IMR-90 (cell line): ENCODE data around the gene RPTOR. TPM values are rescaled to one million over a fixed set of nuclear protein-coding genes. Genes with fewer than 3 reads are reported as not detected.

Experiments used
- ATAC-seq: fragments of 200-7000 bp; cut with Tn5 transposase; 2 replicates; pipeline ENCODE4 v1.9.1; 2020; ENCODE audit warnings: low read depth, mild to moderate bottlenecking, moderate library complexity
- BruUV-seq: library from RNA; stranded (reverse); fragments of 400-500 nt; replicated peaks from 2 replicates; lab custom pipeline; 2021; lab: Mats Ljungman, UMichigan
- CTCF ChIA-PET: fragments of 300-600 bp; formaldehyde crosslinking; extraction: SDS; loops from one replicate; lab custom pipeline; 2021; ENCODE audit warnings: antibody characterized with exemption; lab: Yijun Ruan, JAX
- POLR2A ChIA-PET: fragments of 300-600 bp; sonication (Branson Sonifier 250); formaldehyde crosslinking; loops from one replicate; lab custom pipeline; 2022; ENCODE audit warnings: antibody characterized with exemption; ENCODE audit not compliant: unreplicated experiment; lab: Charles Lee
- DNase-seq: peaks from one replicate; pipeline ENCODE4 v3.0.0; 2013
- H2AFZ ChIP-seq: replicated peaks from 2 replicates; pipeline ENCODE3; 2013; ENCODE audit warnings: low read length, mild to moderate bottlenecking; ENCODE audit not compliant: poor library complexity
- H2AK5ac ChIP-seq: 2 replicates; pipeline ENCODE4 v1.6.1; 2013; ENCODE audit warnings: low read depth, low read length, inconsistent platforms
- H2AK9ac ChIP-seq: replicated peaks from 2 replicates; pipeline ENCODE3; 2013; ENCODE audit warnings: mild to moderate bottlenecking, low read depth, low read length, moderate library complexity; ENCODE audit not compliant: poor library complexity
- H2BK120ac ChIP-seq: 2 replicates; pipeline ENCODE4 v1.6.1; 2013; ENCODE audit warnings: low read depth, low read length, inconsistent platforms
- H2BK15ac ChIP-seq: 3 replicates; pipeline ENCODE4 v1.6.1; 2013; ENCODE audit warnings: low read depth, low read length, inconsistent platforms
- H2BK20ac ChIP-seq: 2 replicates; pipeline ENCODE4 v1.6.1; 2013; ENCODE audit warnings: low read depth, mild to moderate bottlenecking, inconsistent platforms, low read length, moderate library complexity
- H2BK5ac ChIP-seq: 2 replicates; pipeline ENCODE4 v1.6.1; 2013; ENCODE audit warnings: mild to moderate bottlenecking, low read depth, low read length, inconsistent platforms; ENCODE audit not compliant: poor library complexity, severe bottlenecking
- H3K14ac ChIP-seq: replicated peaks from 2 replicates; pipeline ENCODE4 v1.6.1; 2013; ENCODE audit warnings: low read depth, low read length, inconsistent platforms
- H3K18ac ChIP-seq: 2 replicates; pipeline ENCODE4 v1.6.1; 2013; ENCODE audit warnings: low read depth, low read length, control low read depth
- H3K23ac ChIP-seq: 2 replicates; pipeline ENCODE4 v1.6.1; 2013; ENCODE audit warnings: low read depth, low read length, inconsistent platforms
- H3K27ac ChIP-seq: 2 replicates; pipeline ENCODE4 v1.5.1; 2013; ENCODE audit warnings: mild to moderate bottlenecking, control low read depth, low read length; ENCODE audit not compliant: insufficient read depth
- H3K27me3 ChIP-seq: 2 replicates; pipeline ENCODE4 v1.6.1; 2013; ENCODE audit warnings: low read length; ENCODE audit not compliant: control insufficient read depth, insufficient read depth
- H3K36me3 ChIP-seq: 2 replicates; pipeline ENCODE4 v1.6.1; 2013; ENCODE audit warnings: low read length, mixed read lengths; ENCODE audit not compliant: control insufficient read depth, insufficient read depth
- H3K4ac ChIP-seq: 2 replicates; pipeline ENCODE4 v1.6.1; 2013; ENCODE audit warnings: low read depth, low read length, inconsistent platforms
- H3K4me1 ChIP-seq: 2 replicates; pipeline ENCODE4 v1.6.1; 2013; ENCODE audit warnings: low read length, mixed read lengths; ENCODE audit not compliant: control insufficient read depth, insufficient read depth
- H3K4me2 ChIP-seq: 2 replicates; pipeline ENCODE4 v1.6.1; 2013; ENCODE audit warnings: low read depth, mild to moderate bottlenecking, control low read depth, low read length, moderate library complexity
- H3K4me3 ChIP-seq: 2 replicates; pipeline ENCODE4 v1.5.1; 2013; ENCODE audit warnings: low read depth, mild to moderate bottlenecking, control low read depth, low read length, moderate library complexity; ENCODE audit not compliant: insufficient read depth
- H3K56ac ChIP-seq: 2 replicates; pipeline ENCODE4 v1.6.1; 2013; ENCODE audit warnings: low read length, inconsistent platforms; ENCODE audit not compliant: insufficient read depth; ENCODE audit errors: extremely low read depth
- H3K79me1 ChIP-seq, 2 experiments: 2 replicates each; pipeline ENCODE4 v1.6.1; 2013; ENCODE audit warnings: low read length in 2 of 2, inconsistent platforms in 1 of 2, low read depth in 1 of 2
- H3K9ac ChIP-seq: 2 replicates; pipeline ENCODE4 v1.6.1; 2013; ENCODE audit warnings: low read depth, low read length, control low read depth
- H3K9me1 ChIP-seq: 2 replicates; pipeline ENCODE4 v1.6.1; 2013; ENCODE audit warnings: low read length, inconsistent platforms; ENCODE audit not compliant: insufficient read depth
- H3K9me3 ChIP-seq: 2 replicates; pipeline ENCODE4 v1.6.1; 2013; ENCODE audit warnings: low read length; ENCODE audit not compliant: control insufficient read depth, insufficient read depth
- H4K20me1 ChIP-seq: 2 replicates; pipeline ENCODE4 v1.6.1; 2013; ENCODE audit warnings: low read length, inconsistent platforms; ENCODE audit not compliant: insufficient read depth
- H4K5ac ChIP-seq: 2 replicates; pipeline ENCODE4 v1.6.1; 2013; ENCODE audit warnings: mild to moderate bottlenecking, low read depth, low read length, control low read depth
- H4K8ac ChIP-seq, 2 experiments: 2 replicates each; pipeline ENCODE4 v1.6.1; 2013; ENCODE audit warnings: low read depth in 2 of 2, low read length in 2 of 2, control low read depth in 1 of 2, inconsistent platforms in 1 of 2
- H4K91ac ChIP-seq: 2 replicates; pipeline ENCODE4 v1.6.1; 2013; ENCODE audit warnings: low read depth, low read length, inconsistent platforms; ENCODE audit not compliant: insufficient read depth
- BHLHE40 ChIP-seq: fragments of 150-350 bp; IDR thresholded peaks from 2 replicates; pipeline ENCODE4 v1.6.1; 2016; ENCODE audit warnings: mild to moderate bottlenecking, low read depth, low read length
- CEBPB ChIP-seq: IDR thresholded peaks from 2 replicates; pipeline ENCODE4 v1.6.1; 2012; ENCODE audit warnings: low read depth, low read length, improper control_type of control experiment
- CHD1 ChIP-seq: IDR thresholded peaks from 2 replicates; pipeline ENCODE4 v1.6.1; 2012; ENCODE audit warnings: low read depth, low read length, improper control_type of control experiment
- CTCF ChIP-seq: conservative IDR thresholded peaks from 2 replicates; pipeline ENCODE4 v1.5.1; 2012; ENCODE audit warnings: mild to moderate bottlenecking, low read depth, low read length, improper control_type of control experiment
- ELK1 ChIP-seq: fragments of 150-350 bp; IDR thresholded peaks from 2 replicates; pipeline ENCODE4 v1.6.1; 2016; ENCODE audit warnings: low read depth, mild to moderate bottlenecking, low read length, moderate library complexity, borderline replicate concordance
- FOS ChIP-seq: fragments of 150-350 bp; IDR thresholded peaks from 2 replicates; pipeline ENCODE4 v1.6.1; 2016; ENCODE audit warnings: low read depth, low read length
- MAFK ChIP-seq: IDR thresholded peaks from 2 replicates; pipeline ENCODE4 v1.6.1; 2012; ENCODE audit warnings: low read depth, low read length, improper control_type of control experiment
- MAZ ChIP-seq: IDR thresholded peaks from 2 replicates; pipeline ENCODE4 v1.6.1; 2012; ENCODE audit warnings: low read depth, mild to moderate bottlenecking, low read length, improper control_type of control experiment, moderate library complexity, borderline replicate concordance
- MXI1 ChIP-seq: IDR thresholded peaks from 2 replicates; pipeline ENCODE4 v1.6.1; 2012; ENCODE audit warnings: low read depth, mild to moderate bottlenecking, low read length, moderate library complexity, borderline replicate concordance
- NFE2L2 ChIP-seq: fragments of 150-350 bp; IDR thresholded peaks from 2 replicates; pipeline ENCODE4 v1.6.1; 2016; ENCODE audit warnings: low read depth, mild to moderate bottlenecking, low read length
- POLR2A ChIP-seq: IDR thresholded peaks from 2 replicates; pipeline ENCODE4 v1.6.1; 2012; ENCODE audit warnings: mild to moderate bottlenecking, low read depth, low read length
- RAD21 ChIP-seq: IDR thresholded peaks from 2 replicates; pipeline ENCODE4 v1.6.1; 2012; ENCODE audit warnings: low read length, improper control_type of control experiment
- RCOR1 ChIP-seq: IDR thresholded peaks from 2 replicates; pipeline ENCODE4 v1.6.1; 2012; ENCODE audit warnings: mild to moderate bottlenecking, low read length, improper control_type of control experiment; ENCODE audit not compliant: insufficient replicate concordance
- RFX5 ChIP-seq: IDR thresholded peaks from 2 replicates; pipeline ENCODE4 v1.8.0; 2012; ENCODE audit warnings: low read depth, mild to moderate bottlenecking, low read length, moderate library complexity
- SMC3 ChIP-seq: fragments of 150-350 bp; IDR thresholded peaks from 2 replicates; pipeline ENCODE4 v1.6.1; 2016; ENCODE audit warnings: low read depth, mild to moderate bottlenecking, antibody characterized with exemption, low read length, moderate library complexity
- USF2 ChIP-seq: fragments of 150-350 bp; IDR thresholded peaks from 2 replicates; pipeline ENCODE4 v1.6.1; 2017; ENCODE audit warnings: mild to moderate bottlenecking, antibody characterized with exemption, low read length, low read depth
- WGBS, 2 experiments: methylation state at CpG; one replicate each; pipeline versions ENCODE4 v1.1.5 to v1.1.7; 2013; ENCODE audit warnings: missing lambda C conversion rate in 2 of 2; ENCODE audit not compliant: insufficient read length in 1 of 2; ENCODE audit errors: extremely low coverage in 2 of 2; 5-methylcytosine and 5-hydroxymethylcytosine counted together
- dilution Hi-C: fragments of 300-500 bp; cut with HindIII; formaldehyde crosslinking; loops from one replicate; pipeline ENCODE4 v1.14.3; 2018; ENCODE audit warnings: low sequenced_read_pairs; ENCODE audit not compliant: unreplicated experiment
- in situ Hi-C: fragments of 300-500 bp; cut with MboI; formaldehyde crosslinking; loops from 3 replicates; pipeline ENCODE4 v1.14.3; 2019; ENCODE audit warnings: low sequenced_read_pairs, inconsistent platforms, mixed read lengths
- intact Hi-C: fragments of 100-400 bp; cut with micrococcal nuclease; formaldehyde crosslinking; loops from 2 replicates; pipeline ENCODE4 v1.10.0; 2022
- polyA plus RNA-seq, 3 experiments: library from polyadenylated mRNA; depleted of rRNA; stranded (reverse); fragments of >200 nt; gene quantifications; 2 replicates each; pipeline ENCODE4 v1.2.3, GENCODE V29; 2012; ENCODE audit warnings: low replicate concordance in 1 of 3
- total RNA-seq: library from RNA; depleted of rRNA; stranded (reverse); fragments of >200 nt; gene quantifications from 2 replicates; pipeline ENCODE4 v1.2.3, GENCODE V29; 2012

Gene RPTOR
- total and polyA plus RNA-seq, 2 of the 4 experiments (the other 2 are of a cell fraction) = 10.8 to 14.7 TPM

- H2AK5ac ChIP-seq = no peak overlapping the region
These were observed 379.6 kb downstream of the RPTOR start for GRCh38 chr17:80924111-80924806.

More at GRCh38 chr17:80924111-80924806, 379.6 kb downstream of the RPTOR start:
- Histone ChIP-seq H3K4me2 (no peak overlapping the region), H4K91ac (no peak overlapping the region), H3K4ac (no peak overlapping the region), H3K9me1 (peaks cover 7% of the 10 kb centered on the region), H2BK120ac (no peak overlapping the region), H4K8ac (no peak overlapping the region), H2AFZ (no peak overlapping the region), H3K36me3 (peaks cover 35% of the 10 kb centered on the region), H4K5ac (no peak overlapping the region), H3K4me1 (no peaks in the 10 kb centered on the region), H3K79me1 (no peaks in the 10 kb centered on the region), H3K9me3 (no peaks in the 10 kb centered on the region), H3K23ac (no peak overlapping the region), H3K14ac (no peak overlapping the region), H2BK20ac (no peak overlapping the region), H2BK5ac (no peak overlapping the region), H2AK9ac (no peak overlapping the region), H3K56ac (no peak overlapping the region), H4K20me1 (no peaks in the 10 kb centered on the region), H3K27ac (no peak overlapping the region), H2BK15ac (no peak overlapping the region), H3K27me3 (no peaks in the 10 kb centered on the region), H3K9ac (no peak overlapping the region), H3K18ac (no peak overlapping the region), H3K4me3 (no peak overlapping the region)
- CTCF ChIA-PET = no interaction called here
- no peak for DNase-seq
- no peak for TF ChIP-seq SMC3
- no peak for TF ChIP-seq MAZ
- no peak for TF ChIP-seq POLR2A
- TF ChIP-seq USF2 = no peak
- TF ChIP-seq BHLHE40 = no peak
- TF ChIP-seq CHD1 = no peak
- no peak for TF ChIP-seq FOS
- TF ChIP-seq RAD21 = no peak
- TF ChIP-seq RFX5 = no peak
- no peak for TF ChIP-seq CEBPB
- TF ChIP-seq MAFK = no peak
- TF ChIP-seq NFE2L2 = no peak
- no peak for TF ChIP-seq MXI1
- TF ChIP-seq RCOR1 = no peak
- no peak for TF ChIP-seq ELK1
- TF ChIP-seq CTCF = no peak
- intact Hi-C loops = no loop called here
- dilution Hi-C loops = no loop called here
- POLR2A ChIA-PET = no interaction called here
- 95% methylated on average over 12 of the region's 23 CpGs; no CpG with 5 or more reads in 1 of the 2 experiments for WGBS, 2 experiments
- no peak for ATAC-seq
- in situ Hi-C loops = no loop called here
- no TSS peak for BruUV-seq
